ENCODE data around the gene TMC5.

- TF ChIP-seq CTCF (IDR thresholded peaks at IDR 0.05) (no peak), POLR2A (IDR thresholded peaks at IDR 0.05) (peak in 2 of 4 donors; percentile 17 to 27), POLR2AphosphoS5 (IDR thresholded peaks at IDR 0.05) (no peak), EP300 (IDR thresholded peaks at IDR 0.05) (no peak)
Observed at GRCh38 chr16:19382887-19383816, 34.5 kb upstream of the TMC5 start.

Data from upper lobe of left lung (tissue), 4 donors.